HG03196 (cell line): ENCODE data around the gene PLEKHG2.

ENCODE experiments used
- ATAC-seq: cut with Tn5 transposase; IDR thresholded peaks from one replicate; pipeline ENCODE4 v1.9.1; 2021; ENCODE audit not compliant: unreplicated experiment

PLEKHG2 gene

DNA sequence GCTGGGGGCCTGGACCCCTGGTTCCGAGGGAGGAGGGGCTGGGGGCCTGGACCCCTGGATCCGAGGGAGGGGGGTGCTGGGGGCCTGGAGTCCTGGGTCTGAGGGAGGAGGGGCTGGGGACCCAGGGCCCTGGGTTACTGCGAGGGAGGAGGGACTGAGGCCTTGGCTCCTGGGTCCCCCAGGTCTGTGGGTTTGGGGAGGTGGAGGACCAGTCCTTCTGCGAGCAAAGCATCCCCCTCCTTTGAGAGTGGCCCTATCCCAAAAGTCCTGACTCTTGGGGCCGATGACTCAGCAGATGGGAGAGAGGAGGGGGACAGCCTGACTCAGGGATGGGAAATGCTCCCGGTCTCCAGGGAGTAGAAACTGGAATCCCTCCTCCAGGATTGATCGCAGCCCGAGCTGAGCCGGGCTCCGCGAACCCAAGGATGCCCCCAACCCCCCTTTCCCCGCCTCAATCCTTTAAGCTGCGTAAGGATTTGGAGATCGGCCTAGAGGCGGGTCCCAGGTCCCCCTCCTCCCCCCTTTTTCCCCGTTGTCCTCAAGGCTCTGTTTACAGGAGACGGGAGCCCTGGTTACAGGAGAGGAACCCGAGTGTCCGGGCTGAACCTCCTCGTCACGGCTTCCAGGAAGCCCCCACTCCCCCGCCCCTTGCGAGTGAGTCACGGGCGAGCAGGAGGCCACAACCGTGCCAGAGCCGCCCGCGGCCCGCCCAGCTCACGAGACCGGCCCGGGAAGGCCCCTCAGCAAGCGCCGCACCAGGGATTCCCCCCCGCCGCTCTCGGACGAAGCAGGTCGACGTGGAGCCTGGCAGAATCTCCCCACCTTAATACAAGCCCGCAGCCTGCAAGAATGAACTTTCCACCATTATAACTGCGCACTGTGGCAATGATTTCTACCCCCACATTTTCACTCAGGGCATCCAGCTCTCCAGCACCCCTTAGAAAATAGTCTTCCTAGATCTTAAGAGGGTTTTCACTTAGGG is 8.8 kb upstream of the PLEKHG2 start:
- peak; percentile 31 for ATAC-seq

DNA sequence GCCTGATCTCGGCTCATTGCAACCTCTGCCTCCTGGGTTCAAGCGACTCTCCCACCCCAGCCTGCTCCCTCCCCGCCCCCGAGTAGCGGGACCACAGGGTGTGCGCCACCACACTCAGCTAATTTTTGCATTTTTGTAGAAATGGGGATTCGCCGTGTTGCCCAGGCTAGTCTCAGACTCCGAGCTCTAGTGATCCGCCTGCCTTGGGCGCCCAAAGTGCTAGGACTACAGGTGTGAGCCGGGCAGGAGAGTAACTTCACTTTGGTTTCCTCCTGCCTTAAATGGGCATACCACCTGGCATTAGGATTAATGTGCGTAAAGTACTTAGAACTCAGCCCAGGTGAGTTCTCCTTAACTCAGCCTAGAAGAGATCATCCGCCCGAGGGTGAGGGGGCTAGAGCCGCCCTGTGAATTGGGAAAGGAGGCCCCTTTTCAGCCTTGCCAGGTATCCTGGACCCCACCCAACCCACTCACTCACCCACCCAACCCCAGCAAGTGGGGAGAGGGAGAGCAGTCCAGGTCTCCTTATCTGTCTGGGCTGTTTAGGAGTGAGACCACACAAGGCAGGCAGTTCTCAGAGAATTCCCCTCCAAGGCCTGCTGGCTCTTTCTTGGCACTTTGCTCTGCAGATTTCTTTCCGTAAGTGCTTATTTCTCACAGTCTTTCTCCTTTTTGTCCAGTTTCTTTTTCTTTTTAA is 7.1 kb upstream of the PLEKHG2 start:
- ATAC-seq, result no peak

DNA sequence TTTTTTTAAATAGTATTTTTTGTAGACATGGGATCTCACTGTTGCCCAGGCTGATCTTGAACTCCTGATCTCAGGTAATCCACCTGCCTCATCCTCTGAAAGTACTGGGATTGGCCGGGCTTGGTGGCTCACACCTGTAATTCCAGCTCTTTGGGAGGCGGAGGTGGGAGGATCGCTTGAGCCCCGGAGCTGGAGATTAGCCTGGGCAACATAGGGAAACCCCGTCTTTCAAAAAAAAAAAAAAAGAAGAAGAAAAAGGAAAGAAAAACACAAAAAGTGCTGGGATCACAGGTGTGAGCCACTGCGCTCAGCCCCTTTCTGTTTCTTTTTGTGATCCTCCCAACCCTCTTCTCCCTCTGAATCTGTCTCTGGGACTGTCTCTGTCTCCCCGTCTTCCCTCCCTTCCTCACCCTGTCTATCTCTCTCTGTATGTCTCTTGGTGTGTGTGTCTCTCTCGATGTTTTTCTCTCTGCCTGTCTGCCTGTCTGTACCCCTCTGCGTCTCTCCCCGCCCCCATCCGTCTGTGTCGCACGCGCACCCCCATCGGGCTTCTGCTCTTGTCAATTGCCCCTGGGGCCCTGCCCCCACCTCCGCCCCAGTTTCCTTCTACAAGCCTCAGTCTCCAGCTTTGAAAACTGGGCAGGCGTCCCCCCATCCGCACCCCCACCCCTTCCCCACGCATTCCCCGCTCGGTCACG is 6.4 kb upstream of the PLEKHG2 start:
- no peak for ATAC-seq

DNA sequence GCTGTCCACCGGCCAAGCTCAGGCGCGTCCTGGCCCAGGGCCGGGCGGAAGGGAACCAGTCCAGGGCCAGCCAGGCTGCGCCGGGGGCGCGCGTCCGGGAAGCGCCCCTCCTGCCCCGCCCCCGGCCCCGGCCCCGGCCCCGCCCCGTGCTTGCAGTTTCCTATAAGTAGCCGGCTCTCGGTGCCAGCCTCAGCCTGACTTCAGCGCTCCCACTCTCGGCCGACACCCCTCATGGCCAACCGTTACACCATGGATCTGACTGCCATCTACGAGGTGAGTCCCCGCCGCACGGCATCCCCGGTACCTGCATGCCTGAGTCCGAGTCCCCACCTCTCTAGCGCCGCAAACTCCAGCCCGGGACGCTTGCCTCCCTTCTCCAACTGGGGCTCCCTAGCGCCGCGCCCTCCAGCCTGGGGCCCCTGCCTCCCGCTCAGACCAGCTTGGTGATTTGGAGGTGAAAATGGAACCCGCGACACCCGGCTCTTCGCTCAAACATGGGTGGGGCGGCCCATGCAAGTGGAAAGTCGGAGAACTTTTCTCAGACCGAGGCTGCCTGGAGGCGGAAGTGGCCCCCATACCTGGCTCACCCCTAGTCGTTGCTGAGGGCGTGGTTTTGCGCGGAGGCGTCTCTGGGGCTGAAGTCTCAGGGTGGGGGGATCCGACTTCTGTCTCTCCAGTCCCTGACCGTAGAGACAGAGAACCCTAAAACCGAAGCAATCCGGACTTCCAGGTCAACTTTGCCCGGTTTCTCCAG is 5.6 kb upstream of the PLEKHG2 start, which contains the start of gene ZFP36:
Gene ZFP36 (plus strand): TSS at position 192 of the 754 bp plus-strand sequence. CDS start 58 bp downstream, at position 250.
- peak; percentile 20 for ATAC-seq

DNA sequence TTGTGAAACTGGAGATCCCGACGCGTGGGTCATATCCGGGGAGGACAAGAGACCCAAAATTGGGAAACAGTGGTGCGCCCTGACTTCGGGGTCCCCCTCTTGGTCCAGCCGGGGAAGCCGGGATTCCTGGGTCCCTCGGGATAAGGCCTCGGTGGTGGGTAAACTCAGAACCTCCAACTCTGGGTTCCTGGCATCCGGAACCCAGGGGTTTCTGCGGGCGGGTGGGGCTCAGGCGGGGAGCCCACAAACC is 5.1 kb upstream of the PLEKHG2 start:
- no peak for ATAC-seq

DNA sequence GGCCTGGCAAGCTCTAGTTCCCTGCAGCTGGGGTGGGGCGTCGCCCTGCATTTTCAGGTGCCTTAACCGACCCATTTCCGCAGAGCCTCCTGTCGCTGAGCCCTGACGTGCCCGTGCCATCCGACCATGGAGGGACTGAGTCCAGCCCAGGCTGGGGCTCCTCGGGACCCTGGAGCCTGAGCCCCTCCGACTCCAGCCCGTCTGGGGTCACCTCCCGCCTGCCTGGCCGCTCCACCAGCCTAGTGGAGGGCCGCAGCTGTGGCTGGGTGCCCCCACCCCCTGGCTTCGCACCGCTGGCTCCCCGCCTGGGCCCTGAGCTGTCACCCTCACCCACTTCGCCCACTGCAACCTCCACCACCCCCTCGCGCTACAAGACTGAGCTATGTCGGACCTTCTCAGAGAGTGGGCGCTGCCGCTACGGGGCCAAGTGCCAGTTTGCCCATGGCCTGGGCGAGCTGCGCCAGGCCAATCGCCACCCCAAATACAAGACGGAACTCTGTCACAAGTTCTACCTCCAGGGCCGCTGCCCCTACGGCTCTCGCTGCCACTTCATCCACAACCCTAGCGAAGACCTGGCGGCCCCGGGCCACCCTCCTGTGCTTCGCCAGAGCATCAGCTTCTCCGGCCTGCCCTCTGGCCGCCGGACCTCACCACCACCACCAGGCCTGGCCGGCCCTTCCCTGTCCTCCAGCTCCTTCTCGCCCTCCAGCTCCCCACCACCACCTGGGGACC is 4.6 kb upstream of the PLEKHG2 start:
- ATAC-seq, result no peak

DNA sequence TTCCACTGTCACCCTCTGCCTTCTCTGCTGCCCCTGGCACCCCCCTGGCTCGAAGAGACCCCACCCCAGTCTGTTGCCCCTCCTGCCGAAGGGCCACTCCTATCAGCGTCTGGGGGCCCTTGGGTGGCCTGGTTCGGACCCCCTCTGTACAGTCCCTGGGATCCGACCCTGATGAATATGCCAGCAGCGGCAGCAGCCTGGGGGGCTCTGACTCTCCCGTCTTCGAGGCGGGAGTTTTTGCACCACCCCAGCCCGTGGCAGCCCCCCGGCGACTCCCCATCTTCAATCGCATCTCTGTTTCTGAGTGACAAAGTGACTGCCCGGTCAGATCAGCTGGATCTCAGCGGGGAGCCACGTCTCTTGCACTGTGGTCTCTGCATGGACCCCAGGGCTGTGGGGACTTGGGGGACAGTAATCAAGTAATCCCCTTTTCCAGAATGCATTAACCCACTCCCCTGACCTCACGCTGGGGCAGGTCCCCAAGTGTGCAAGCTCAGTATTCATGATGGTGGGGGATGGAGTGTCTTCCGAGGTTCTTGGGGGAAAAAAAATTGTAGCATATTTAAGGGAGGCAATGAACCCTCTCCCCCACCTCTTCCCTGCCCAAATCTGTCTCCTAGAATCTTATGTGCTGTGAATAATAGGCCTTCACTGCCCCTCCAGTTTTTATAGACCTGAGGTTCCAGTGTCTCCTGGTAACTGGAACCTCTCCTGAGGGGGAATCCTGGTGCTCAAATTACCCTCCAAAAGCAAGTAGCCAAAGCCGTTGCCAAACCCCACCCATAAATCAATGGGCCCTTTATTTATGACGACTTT is 3.9 kb upstream of the PLEKHG2 start:
- no peak for ATAC-seq

DNA sequence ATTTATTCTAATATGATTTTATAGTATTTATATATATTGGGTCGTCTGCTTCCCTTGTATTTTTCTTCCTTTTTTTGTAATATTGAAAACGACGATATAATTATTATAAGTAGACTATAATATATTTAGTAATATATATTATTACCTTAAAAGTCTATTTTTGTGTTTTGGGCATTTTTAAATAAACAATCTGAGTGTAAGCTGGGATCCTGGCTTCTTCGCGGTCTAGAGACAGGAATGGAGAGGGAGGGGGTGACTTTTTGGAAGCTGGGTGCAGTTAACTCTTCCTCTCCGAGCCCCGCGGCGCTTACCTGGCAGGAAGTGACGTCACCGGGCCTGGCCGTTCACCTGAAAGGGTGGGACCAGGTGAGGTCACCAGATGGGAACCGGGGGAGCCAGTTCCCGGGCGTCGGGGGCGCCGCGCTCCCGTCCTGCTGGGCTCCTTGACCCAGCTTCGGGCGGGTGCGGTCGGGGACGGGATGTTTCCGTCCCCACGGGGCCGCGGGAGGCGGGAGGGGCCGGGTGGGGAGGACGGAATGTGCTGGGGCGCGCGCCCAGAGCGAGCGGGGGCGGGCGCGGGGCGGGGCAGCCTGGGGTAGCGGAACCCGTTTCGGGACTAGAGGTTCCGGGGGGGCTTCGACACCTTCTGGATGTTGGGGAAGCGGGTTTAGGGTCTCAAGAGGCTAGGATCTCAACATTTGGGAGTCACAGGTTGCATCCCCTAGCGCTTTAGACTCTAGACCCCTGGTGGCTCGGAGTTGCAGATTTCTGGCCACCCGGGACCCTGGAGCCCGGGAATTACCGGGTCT is 3.1 kb upstream of the PLEKHG2 start:
- no peak for ATAC-seq

DNA sequence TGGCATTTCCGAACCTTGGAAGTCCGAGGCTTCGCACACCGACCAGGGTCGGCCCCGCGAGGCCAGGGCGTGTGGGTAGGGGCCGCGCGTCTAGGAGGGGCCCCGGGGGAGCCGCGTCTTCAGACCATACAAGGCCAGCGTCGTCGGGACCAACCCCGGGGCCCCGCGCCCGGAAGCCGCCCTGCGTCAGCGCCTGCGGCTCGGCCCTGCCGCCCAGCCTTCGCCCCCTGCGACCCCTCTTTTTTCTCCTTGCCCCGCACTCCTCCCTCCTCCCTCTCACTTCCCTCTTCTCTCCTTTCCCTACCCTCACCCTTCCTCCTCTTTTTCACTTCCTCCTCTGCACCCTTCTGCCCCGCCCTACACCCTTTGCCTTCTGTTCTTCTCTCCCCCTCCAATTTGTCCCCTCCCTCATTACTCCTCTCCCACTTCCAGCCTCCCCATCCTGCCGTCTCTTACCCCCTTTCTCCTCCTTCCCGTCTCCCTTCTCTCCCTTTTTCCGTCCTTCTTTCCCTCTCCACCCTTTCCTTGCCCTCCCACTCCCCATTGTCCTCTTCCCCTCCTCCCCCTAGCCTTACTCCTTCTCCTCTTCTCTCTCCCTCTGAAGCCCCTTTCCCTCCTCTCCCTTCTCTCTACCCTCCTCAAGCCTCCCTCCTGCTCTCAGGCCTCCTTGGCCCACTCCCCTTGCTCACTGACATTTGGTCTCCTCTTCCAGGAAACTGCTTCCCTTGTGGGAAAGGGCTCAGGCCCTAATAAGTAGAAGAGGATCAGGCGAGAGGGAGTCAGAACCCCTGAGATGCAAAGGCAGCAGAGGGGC is 2.2 kb upstream of the PLEKHG2 start:
- no peak for ATAC-seq

DNA sequence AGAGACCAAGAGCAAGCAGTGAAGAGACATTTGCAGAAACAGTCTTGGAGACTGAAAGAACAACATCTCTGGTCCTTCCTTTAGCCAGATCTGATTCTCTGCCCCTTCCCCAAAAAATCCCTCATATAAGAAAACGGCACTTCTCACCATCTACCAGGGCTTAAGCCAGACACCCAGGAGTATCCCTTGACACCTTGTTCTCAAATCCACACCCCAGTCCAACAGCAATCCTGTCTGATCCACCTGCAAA is 1.7 kb upstream of the PLEKHG2 start:
- ATAC-seq, result no peak

DNA sequence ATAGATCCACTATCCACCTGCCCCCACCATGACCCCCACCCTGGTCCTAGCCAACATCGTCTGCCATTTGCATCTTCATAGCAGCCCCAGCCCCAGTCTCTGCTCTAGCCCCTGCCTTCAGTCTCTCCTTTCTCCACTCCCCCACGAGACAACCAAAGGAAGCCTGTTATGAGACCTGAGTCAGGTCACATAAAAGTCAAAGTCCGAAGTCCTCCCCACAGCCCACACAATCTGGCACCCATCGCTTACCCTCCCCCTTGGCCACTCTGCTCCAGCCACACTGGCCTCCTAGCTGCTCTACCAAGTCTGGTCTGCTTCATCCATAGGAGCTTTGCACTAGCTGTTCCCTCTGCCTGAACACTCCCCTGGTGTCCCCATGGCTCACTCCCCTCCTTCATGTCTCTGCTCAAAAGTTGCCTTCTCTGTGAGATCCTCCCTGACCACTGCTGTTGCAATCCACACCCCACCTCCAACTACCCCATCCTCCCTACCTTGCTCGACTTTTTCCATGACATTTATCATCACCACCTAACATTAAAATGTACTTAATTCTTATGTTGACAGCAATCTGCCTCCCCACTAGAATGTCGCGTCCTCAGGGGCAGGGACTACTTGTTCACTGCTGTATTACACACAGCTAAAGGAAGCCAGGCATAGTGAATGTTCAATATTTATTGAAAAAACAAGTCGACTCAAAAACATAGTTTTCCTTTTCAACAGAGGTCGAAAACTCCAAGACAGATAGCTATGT is 1.2 kb upstream of the PLEKHG2 start:
- ATAC-seq, result no peak

DNA sequence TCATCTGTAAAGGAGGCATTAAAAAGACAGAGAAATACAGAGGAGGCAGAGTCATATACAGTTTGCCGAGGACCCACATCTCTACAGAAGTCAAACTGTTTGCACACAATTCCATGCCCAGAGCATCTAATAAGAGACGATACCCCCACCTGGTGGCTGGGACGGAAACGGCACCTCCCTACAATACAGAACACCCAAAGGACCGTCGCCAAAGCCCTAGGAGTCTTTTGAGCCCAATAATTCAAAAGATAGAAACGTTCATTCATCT is 703 bp upstream of the PLEKHG2 start:
- peak; percentile 29 for ATAC-seq

DNA sequence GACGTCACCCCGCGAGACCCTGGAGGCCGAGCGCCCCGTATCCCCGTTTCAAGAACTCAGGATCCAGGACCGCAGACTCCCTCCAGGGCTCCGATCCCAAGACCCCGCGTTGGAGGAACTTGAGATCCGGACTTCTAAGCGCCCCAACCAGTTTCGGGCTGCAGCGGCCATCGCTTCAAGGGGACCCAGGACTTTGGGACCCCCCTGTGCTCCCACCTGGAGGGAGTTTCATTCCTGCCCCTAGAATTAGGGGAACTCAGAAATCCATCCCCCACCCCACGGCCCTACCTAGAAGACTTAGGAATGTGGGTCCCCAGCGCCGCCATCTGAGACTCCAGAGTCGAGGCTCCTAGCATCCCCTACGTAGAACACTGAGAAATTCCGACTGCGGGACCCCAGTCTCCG is 400 bp downstream of the PLEKHG2 start:
- ATAC-seq, result no peak

DNA sequence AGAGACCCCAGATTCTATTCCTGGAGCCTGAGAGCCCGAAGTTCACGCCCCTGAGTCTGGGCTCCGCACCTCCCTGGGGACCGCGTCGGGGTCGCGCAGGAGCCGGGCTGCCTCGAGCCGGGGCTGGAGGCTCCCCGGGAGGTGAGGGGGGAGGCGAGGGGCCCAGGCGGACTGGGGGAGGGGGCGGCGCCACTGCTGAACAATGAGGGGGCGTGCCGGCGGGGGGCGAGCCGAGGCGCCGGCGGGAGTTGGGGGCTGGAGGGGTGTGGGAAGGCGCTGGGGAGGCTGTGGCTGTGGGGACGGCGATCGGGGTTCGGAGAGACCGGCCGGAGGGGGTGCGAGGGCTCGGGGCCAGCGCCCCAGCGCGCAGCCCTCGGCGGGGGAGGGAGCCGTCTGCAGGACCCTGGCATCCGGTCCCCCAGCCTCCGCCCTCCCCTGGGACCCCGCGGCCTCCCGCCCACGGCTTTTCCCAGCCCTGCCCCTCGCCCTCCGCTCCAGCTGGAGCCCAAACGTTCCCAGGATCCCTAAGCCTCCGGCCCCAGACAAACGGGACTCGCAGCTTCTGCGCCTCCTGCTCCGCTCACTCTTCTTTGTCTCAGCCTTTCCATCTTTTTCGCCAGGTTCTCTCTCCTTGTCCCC is 922 bp downstream of the PLEKHG2 start:
- no peak for ATAC-seq

DNA sequence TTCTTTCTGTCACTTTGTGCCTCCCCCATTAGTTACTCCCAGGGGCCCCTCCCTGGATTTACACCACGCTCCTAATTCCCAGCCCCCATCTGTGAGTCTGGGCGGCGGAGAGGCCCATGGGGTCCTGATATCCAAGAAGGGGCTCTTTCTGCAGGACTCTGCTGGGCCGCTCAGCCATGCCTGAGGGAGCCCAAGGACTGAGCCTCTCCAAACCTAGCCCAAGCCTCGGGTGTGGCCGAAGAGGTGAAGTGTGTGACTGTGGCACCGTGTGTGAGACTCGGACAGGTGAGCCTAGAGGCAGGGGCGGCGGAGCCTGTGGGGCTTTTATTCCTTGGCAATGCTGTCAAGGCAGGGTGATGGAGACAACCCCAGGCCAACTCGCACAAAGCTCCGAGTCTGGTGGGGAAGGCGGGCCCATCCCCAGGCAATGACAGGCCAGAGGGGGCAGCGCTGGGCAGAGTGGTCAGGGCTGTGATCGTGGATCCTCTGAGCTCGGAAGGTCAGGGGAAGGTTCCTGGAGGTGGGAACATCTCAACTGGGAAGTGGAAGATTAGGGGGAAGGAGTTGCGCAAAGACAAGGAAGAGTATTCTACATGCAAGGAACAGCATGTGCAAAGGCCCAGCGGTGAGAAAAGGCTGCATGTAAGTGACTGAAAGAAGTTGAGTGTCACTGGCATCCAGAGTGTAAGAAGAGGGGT is 1.6 kb downstream of the PLEKHG2 start:
- no peak for ATAC-seq
